ENCODE data around the gene ZSWIM4.

- TF ChIP-seq, protein P1, sequence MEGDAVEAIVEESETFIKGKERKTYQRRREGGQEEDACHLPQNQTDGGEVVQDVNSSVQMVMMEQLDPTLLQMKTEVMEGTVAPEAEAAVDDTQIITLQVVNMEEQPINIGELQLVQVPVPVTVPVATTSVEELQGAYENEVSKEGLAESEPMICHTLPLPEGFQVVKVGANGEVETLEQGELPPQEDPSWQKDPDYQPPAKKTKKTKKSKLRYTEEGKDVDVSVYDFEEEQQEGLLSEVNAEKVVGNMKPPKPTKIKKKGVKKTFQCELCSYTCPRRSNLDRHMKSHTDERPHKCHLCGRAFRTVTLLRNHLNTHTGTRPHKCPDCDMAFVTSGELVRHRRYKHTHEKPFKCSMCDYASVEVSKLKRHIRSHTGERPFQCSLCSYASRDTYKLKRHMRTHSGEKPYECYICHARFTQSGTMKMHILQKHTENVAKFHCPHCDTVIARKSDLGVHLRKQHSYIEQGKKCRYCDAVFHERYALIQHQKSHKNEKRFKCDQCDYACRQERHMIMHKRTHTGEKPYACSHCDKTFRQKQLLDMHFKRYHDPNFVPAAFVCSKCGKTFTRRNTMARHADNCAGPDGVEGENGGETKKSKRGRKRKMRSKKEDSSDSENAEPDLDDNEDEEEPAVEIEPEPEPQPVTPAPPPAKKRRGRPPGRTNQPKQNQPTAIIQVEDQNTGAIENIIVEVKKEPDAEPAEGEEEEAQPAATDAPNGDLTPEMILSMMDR (IDR thresholded peaks at IDR 0.05) = peak; percentile 18 to 73 (median 62)
- no peak for TF ChIP-seq POLR2A (IDR thresholded peaks at IDR 0.05)
These were observed 10.4 kb upstream of the ZSWIM4 start for GRCh38 chr19:13784731-13785452.
